BE2C (cell line): ENCODE data around the gene ANP32A.
A peak's percentile ranks its signal among the peaks of the same experiment; 100 is the strongest.

Experiments used
- DNase-seq: peaks from one replicate; pipeline ENCODE4 v3.0.0-alpha.2; 2020
- H3K27me3 ChIP-seq: fragments of 250-450 bp; sonication (Bioruptor Pico); 2 replicates; pipeline ENCODE4 v1.5.1; 2020; ENCODE audit warnings: mild to moderate bottlenecking
- H3K36me3 ChIP-seq: fragments of 250-450 bp; sonication (Bioruptor Pico); 2 replicates; pipeline ENCODE4 v1.5.1; 2020; ENCODE audit warnings: mild to moderate bottlenecking
- H3K4me1 ChIP-seq: fragments of 250-450 bp; sonication (Bioruptor Pico); 2 replicates; pipeline ENCODE4 v1.5.1; 2020
- H3K4me3 ChIP-seq: 2 replicates; pipeline ENCODE4 v1.5.1; 2011; ENCODE audit warnings: low read depth, low read length
- H3K9me3 ChIP-seq: fragments of 250-450 bp; sonication (Bioruptor Pico); 2 replicates; pipeline ENCODE4 v1.5.1; 2020
- CTCF ChIP-seq: IDR thresholded peaks from 2 replicates; pipeline ENCODE4 v1.5.1; 2012; ENCODE audit warnings: mild to moderate bottlenecking, low read depth, low read length

The ANP32A gene

DNA sequence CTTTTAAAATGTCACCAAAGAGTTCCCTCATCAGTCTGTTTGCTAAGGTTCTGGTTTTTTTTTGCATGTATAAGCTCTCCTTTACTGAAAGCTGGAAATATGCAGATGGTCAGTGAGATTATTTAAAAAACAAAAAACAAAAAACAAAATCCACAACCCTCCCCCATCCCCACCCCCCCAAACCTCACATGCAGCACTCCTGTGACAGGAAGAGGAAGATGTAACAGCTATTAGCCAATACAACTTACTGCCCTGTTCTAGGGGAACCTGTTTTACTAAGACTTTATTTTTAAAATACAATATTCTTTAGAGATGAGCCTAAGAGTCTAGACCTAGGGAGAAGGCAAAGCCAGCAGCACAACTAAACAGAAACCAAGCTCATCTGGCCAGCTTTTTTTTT, 39.5 kb downstream of the ANP32A start:
- no peak overlapping the region for H3K4me3 ChIP-seq
- TF ChIP-seq CTCF: no peak
- no peaks in the 10 kb centered on the region for H3K27me3 ChIP-seq
- DNase-seq: no peak
- H3K9me3 ChIP-seq: no peaks in the 10 kb centered on the region
- H3K4me1 ChIP-seq: peaks cover 2% of the 10 kb centered on the region
- H3K36me3 ChIP-seq: peaks cover 74% of the 10 kb centered on the region

- Histone ChIP-seq H3K9me3 (no peaks in the 10 kb centered on the region), H3K4me3 (no peak overlapping the region), H3K27me3 (no peaks in the 10 kb centered on the region), H3K36me3 (peaks cover 53% of the 10 kb centered on the region), H3K4me1 (peaks cover 9% of the 10 kb centered on the region)
- TF ChIP-seq CTCF: 0 out of 2 replicates have a peak, but pooled peaks have one; percentile 38
- DNase-seq: no peak
Measured at GRCh38 chr15:68778876-68779275, 41.8 kb downstream of the ANP32A start.

GRCh38 chr15:68776477-68777270, 44.0 kb downstream of the ANP32A start:
- H3K9me3 ChIP-seq: no peaks in the 10 kb centered on the region
- peaks cover 31% of the 10 kb centered on the region for H3K36me3 ChIP-seq
- no peak for DNase-seq

DNA sequence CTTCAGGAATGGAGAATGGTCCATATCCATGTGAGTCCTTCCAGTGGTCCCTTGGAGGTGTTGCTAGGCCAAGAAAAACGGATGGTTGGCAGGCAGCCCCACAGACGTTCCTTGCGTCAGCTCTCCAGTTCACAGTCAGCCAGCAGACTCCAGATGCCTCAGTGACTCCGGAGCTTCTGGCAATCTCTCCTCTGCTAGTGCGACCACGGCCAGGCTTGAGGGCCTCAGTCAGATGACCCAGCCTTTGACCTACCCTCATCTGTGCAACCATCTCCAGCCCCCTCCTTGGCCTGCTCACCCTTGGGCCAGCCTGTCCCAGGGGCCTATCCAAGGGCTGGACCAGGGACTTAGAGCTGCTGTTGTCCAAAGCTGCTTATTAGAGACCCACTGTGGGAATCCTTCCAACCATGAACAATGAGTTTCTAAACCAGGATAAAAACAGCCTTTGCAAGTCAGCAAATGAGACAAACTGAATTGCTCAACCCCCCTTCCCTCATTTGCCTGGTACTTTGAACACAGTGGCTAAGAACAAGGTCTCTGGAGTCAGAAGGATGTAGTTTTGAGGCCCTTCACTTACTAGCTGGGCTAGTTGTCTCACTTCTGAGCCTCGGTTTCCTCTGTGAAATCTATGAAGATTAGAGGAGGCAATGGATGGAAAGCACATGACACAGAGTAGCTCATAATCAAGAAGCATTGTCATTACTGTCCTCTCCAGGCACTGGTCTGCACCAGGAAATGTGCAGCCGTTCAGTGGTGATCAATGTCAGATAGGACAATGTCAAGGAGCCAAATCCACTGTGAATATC, 44.8 kb downstream of the ANP32A start:
- Histone ChIP-seq H3K4me1 (peaks cover 9% of the 10 kb centered on the region), H3K9me3 (no peaks in the 10 kb centered on the region), H3K27me3 (no peaks in the 10 kb centered on the region), H3K36me3 (peaks cover 26% of the 10 kb centered on the region), H3K4me3 (no peak overlapping the region)
- peak; percentile 37 for DNase-seq
- no peak for TF ChIP-seq CTCF

More at GRCh38 chr15:68776477-68777270, 44.0 kb downstream of the ANP32A start:
- H3K4me3 ChIP-seq: no peak overlapping the region
- H3K4me1 ChIP-seq: peaks cover 9% of the 10 kb centered on the region
- no peak for TF ChIP-seq CTCF
- H3K27me3 ChIP-seq: no peaks in the 10 kb centered on the region

DNA sequence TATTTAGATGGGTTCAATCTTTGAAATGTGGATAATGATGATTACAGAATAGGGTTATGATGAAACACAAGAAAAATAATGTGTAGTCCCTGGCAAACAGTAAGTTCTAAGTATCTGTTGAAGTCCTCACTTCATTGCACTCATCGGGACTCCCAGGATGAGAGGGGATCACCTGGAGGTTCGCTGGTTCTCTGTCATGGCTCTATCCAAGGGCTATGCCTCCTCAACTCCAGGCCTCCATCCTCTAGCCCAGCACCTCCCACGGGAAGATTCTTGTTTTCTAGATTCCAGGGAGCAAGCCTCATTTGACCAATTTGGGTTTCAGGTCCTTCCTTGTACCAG, 45.5 kb downstream of the ANP32A start:
- DNase-seq: no peak
- peaks cover 19% of the 10 kb centered on the region for H3K36me3 ChIP-seq
- no peaks in the 10 kb centered on the region for H3K27me3 ChIP-seq
- H3K4me3 ChIP-seq: no peak overlapping the region
- peaks cover 9% of the 10 kb centered on the region for H3K4me1 ChIP-seq
- H3K9me3 ChIP-seq: no peaks in the 10 kb centered on the region
- no peak for TF ChIP-seq CTCF
